ENCODE results near the gene ERO1B. TPM values are rescaled to one million over a fixed set of nuclear protein-coding genes. Genes with fewer than 3 reads are reported as not detected.
"Not testable (repeated sequence)": the region's sequence is repeated elsewhere in the genome, so short reads cannot be mapped to it uniquely, and the experiment has no call there.

ERO1B gene, protein sequence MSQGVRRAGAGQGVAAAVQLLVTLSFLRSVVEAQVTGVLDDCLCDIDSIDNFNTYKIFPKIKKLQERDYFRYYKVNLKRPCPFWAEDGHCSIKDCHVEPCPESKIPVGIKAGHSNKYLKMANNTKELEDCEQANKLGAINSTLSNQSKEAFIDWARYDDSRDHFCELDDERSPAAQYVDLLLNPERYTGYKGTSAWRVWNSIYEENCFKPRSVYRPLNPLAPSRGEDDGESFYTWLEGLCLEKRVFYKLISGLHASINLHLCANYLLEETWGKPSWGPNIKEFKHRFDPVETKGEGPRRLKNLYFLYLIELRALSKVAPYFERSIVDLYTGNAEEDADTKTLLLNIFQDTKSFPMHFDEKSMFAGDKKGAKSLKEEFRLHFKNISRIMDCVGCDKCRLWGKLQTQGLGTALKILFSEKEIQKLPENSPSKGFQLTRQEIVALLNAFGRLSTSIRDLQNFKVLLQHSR
- total RNA-seq: 10 to 100 TPM in 1 of 2 donors, 1 to 10 TPM in 1; 8.4 to 10.5 TPM
- long read RNA-seq, donor 1, partial matches to known transcripts: 1 of 2 reads
- long read RNA-seq, donor 1, other reads (novel, unspliced or antisense): 1 of 2 reads
- long read RNA-seq, donor 2: 0 reads

DNA sequence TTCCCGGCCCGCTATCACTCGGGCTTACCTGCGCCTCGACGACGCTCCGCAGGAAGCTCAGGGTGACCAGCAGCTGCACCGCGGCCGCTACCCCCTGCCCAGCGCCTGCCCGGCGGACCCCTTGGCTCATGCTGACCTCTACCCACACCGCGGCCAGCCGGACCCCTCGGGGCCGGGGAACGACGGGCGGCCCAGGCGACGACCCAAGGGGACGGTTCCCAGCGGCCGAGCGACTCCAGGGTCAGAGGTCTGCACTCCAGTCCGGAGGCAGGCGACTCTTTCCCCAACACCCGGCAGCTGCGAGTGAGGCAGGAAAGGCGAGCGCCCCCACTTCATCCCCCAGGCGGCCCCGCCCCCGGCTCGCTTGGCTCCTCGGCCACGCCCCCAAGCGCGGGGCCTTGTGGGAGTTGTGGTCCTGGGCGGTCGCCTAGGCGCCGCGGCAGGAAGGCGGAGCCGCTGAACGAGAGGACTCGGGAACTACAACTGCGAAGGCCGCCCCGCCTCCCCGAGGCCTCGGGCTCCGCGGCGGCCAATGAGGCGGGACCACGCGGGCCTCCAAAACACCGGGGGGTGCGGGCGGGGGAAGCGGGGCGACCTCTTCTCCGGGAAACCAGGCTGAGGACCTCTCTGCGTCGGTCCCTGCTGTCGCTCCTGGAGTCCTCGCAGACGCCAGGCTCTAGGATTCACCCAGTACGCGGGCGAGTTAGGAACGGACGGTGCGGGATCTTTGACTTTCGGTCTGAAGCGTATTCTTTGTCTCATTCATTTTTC, at the start of gene ERO1B:
Gene ERO1B, minus strand, starts transcription at position 305 of the 771 bp plus-strand sequence. Its CDS starts 175 bp downstream, at position 130.
- intact Hi-C loops (cut with DNase I): no loop called here
- peak; percentile 99 for DNase-seq (ENCODE audit: low spot score)

DNA sequence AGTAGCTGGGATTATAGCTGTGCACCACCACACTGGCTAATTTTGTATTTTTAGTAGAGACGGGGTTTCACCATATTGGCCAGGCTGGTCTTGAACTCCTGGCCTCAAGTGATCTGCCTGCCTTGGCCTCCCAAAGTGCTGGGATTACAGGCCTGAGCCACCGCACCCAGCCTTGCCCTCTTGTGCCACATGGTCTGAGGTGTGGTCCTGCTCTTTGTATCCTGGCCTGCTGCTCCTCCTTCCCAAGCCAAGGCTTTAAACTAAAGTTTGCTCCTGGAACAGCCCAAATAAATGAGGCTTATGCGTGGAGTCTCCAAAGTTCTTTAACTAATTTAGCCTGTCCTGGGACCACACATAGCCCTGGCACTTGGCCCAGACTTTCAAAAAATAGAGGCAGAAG, 49.7 kb upstream of the ERO1B start:
- DNase-seq (ENCODE audit: low spot score); intact Hi-C loops (cut with DNase I): not testable (repeated sequence)

DNA sequence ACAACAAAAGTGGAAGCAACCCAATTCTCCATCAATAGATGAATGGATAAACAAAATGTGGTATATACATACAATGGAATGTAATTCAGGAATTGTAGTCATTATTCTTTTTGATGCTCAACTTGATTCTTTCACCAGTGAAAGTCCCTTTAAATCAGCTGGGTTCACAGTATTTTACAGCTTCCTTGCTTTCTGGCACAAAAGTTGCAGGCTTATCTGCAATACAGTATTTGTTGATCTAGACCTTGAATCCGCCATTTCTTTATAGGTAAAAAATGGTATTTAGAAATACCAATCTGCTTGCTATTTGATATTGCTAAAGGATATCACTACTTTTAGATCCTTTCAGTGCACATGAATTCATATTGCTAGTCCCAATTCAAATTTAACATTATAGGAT, 44.7 kb upstream of the ERO1B start:
- intact Hi-C loops (cut with DNase I): no loop called here
- no peak for DNase-seq (ENCODE audit: low spot score)

DNA sequence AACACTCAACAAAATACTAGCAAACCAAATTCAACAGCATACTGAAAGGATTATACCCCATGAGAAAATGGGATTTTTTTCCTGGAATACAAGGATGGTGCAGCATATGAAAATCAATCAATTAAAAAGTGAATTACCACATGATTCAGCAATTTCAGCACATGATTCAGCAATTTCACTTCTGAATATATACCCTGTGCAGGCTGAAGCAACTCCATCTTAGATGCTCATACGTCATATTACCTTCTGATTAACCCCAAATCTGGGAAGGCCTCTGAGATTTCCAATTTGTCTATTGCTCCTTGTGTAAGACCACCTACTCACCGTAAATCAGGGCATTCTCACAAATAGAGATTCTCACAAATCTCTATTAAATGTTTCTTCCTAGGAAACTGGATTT, 43.8 kb upstream of the ERO1B start:
- intact Hi-C loops (cut with DNase I): no loop called here

DNA sequence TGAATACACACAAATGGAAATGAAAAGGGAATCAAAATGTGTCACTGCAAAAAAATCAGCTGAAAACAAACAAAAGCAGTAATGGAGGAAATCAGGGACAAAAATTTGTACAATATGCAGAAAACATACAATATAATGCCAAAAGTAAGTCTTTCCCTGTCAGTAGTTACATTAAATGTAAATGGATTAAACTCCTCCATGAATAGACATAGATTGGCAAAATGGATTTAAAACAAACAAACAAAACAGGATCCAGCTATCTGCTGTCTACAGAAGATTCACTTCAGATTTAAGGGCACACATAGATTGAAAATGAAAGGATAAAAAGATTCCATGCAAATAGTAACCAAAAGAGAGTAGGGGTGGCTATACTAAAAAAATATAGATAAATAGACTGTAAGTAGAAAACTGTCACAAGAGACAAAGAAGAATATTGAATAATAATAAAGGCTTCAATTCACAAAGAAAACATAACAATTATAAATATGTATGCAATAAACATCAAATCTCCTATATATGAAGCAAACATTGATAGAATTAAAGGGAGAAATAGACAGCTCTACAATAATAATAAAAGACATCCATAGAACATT, 42.2 kb upstream of the ERO1B start:
- no peak for DNase-seq (ENCODE audit: low spot score)
- intact Hi-C loops (cut with DNase I): no loop called here

More for the DNA sequence above, 43.8 kb upstream of the ERO1B start:
- no peak for DNase-seq (ENCODE audit: low spot score)

DNA sequence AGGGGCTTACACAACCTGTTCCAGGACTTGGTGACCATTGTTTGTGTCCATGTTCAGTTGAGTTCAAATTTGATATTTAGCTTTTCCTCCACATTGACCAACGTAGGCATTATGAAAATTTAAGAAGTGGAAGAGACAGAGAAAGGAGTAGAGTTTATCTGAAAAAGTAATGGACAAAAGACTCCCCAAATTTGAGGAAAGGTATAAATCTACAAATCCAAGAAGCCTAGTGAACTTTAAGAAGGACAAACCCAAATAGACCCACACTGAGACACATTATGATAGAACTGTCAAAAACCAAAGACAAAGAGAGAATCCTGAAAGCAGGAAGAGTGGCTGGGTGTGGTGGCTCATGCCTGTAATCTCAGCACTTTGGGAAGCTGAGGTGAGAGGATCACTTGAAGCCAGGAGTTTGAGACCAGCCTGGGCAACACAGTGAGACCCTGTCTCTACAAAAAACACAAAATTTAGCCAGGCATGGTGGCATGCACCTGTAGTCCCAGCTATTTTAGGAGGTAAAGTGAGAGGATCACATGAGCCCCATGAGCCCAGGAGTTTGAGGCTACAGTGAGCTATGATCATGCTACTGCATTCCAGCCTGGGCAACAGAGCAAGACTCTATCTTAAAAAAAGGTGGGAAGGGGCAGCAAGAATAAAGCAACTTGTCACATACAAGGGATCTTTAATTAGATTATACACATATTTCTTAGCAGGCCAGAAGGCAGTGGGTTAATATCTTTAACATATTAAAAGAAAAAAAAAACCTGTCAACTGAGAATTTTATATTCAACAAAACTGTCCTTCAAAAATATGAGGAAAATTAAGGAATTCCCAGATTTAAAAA, 41.0 kb upstream of the ERO1B start:
- DNase-seq (ENCODE audit: low spot score): no peak
- intact Hi-C loops (cut with DNase I): no loop called here

DNA sequence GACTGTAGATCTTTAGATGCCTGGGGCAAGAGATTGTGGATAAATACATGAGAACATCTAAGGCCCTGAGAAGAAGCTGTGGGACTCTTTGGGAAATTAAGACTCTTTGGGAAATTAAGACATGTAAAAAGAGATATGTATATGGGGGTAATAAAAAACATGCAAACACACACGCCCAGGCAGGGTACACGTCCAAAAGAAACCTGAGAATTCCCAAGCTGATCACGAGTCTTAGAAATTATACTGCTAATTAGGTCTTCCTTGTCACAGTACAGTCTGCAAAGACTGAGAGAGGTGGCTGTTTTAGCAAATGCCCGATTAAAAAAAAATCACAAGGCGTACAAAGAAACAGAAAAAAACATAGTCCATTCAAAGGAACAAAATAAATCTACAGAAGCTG, 39.3 kb upstream of the ERO1B start:
- intact Hi-C loops (cut with DNase I): no loop called here
- no peak for DNase-seq (ENCODE audit: low spot score)

DNA sequence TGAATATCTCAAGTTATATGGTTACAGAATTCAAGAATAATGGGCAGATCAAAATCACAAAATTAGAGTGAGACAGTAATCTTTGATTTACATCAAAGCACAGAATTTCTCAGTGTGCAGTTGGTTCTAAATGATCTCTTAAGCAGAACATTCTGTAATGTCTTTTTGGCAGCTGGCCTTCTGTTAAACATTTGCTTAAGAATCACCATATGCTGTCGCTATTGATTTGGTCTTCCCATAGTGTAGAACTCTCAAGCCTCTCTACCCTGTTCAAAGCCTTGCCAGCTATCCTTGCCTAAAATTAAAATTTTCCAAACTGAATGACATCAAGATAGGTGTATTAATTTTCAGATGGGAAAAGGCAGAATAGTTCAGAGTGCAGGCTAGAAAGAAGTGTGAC, 38.9 kb upstream of the ERO1B start:
- intact Hi-C loops (cut with DNase I): no loop called here
- DNase-seq (ENCODE audit: low spot score): no peak

DNA sequence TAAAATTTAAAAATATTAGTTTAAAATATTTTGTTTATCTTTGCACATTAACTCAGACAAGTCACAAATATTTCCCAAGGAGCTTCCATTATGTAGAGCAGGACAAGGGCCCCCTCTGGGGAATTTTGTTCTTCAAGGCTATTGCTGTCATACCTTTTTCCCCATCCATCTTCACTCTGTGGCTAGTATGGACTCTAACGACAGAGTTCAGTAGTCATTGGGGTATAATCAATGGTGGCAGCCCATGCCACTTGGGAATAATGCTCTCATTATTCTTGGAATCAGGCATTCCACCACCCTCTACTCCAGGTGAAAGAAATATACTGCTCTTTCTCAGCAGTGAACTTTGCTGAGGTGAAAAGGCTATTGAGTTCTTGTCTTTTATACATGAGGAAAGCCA, 38.5 kb upstream of the ERO1B start:
- intact Hi-C loops (cut with DNase I): no loop called here
- DNase-seq (ENCODE audit: low spot score): no peak

DNA sequence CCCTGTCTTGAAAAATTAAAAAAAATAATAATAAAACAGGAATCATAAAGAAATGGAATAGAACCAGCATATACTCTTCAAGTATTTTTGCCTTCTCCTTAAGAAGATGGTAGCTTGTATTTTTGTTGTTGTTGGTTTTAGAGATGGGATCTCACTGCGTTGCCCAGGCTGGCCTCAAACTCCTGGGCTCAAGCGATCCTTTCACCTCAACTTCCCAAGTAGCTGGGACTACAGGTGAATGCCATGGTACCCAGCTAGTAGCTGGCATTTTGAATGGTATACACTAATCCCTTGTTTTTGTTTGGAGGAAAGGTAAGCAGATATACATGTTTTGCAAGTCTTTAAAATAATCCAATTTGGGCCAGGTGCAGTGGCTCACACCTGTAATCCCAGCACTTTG, 34.7 kb upstream of the ERO1B start:
- intact Hi-C loops (cut with DNase I): loop anchor here in 1 of 2 donors (10.0 kb wide), 1 partner anchor 192 kb away; no protein-coding TSS in a partner anchor
- no peak for DNase-seq (ENCODE audit: low spot score)

DNA sequence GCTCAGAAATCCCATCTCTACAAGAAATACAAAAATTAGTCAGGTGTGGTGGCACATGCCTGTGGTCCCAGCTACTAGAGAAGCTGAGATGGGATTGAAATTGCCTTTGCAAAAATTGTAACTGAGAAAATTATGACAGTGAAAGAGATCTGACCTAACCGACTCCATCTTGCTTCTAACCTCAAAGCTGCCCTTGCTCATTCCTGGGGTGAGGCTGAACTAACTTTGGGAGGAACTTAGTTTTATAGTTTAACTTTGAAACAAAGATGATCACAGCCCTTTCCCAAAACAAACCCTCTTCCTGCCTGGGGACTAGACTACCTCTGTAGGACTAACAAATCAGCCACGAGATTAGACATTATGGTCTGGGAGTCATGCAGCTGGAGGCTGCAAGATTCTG, 33.8 kb upstream of the ERO1B start:
- intact Hi-C loops (cut with DNase I): loop anchor here in 1 of 2 donors (10.0 kb wide), 1 partner anchor 191 kb away; no protein-coding TSS in a partner anchor

DNA sequence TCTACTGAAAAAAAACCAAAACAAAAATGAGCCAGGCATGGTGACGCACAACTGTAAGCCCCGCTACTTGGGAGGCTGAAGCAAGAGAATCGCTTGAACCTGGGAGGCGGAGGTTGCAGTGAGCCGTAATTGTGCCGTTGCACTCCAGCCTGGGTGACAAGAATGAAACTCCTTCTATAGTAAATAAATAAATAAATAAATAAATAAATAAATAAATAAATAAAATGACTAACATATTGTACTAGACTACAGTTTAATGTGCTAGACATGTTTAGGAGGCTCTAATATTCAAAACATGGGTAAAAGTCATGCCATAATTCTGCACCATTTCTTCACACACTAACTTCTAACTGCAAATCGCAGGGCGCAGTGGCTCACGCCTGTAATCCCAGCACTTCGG, 33.3 kb upstream of the ERO1B start:
- no peak for DNase-seq (ENCODE audit: low spot score)

More for the DNA sequence above, 33.8 kb upstream of the ERO1B start:
- no peak for DNase-seq (ENCODE audit: low spot score)

DNA sequence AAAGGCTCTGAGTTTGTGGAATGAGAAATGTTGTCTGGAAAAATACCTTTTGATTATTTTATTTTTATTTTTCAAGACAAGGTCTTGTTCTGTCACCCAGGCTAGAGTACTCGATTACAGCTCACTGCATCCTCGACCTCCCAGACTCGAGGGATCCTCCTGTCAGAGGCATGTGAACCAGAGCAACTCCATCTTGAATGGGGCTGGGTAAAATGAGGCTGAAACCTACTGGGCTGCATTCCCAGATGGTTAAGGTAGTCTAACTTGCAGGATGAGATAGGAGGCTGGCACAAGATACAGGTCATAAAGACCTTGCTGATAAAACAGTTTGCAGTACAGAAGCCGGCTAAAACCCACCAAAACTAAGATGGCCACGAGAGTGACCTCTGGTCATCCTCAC, 32.3 kb upstream of the ERO1B start:
- intact Hi-C loops (cut with DNase I): loop anchor here in 1 of 2 donors (10.0 kb wide), 1 partner anchor 189 kb away; no protein-coding TSS in a partner anchor
- not testable (repeated sequence) for DNase-seq (ENCODE audit: low spot score)

More for the DNA sequence above, 33.3 kb upstream of the ERO1B start:
- intact Hi-C loops (cut with DNase I): loop anchor here in 1 of 2 donors (10.0 kb wide), 1 partner anchor 190 kb away; no protein-coding TSS in a partner anchor

DNA sequence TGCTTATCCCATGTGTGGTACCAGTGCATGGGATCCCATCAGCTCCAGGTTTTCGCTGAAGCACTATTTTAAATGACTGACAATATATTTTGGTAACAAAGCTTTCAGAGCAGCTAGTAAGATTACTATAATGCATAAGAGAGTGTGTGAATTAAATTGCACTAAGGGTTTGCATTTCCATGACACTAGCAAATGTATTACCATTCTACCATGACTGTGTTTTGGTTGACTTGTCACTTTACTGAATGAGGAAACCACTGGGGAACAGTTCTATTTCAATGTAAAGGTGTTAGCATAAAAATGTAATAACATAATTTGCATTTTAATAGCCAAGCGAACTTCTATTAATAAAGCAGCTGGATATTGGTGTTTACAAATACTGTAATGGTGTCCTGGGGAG, 31.7 kb upstream of the ERO1B start:
- intact Hi-C loops (cut with DNase I): loop anchor here in 1 of 2 donors (10.0 kb wide), 1 partner anchor 189 kb away; no protein-coding TSS in a partner anchor
- no peak for DNase-seq (ENCODE audit: low spot score)

DNA sequence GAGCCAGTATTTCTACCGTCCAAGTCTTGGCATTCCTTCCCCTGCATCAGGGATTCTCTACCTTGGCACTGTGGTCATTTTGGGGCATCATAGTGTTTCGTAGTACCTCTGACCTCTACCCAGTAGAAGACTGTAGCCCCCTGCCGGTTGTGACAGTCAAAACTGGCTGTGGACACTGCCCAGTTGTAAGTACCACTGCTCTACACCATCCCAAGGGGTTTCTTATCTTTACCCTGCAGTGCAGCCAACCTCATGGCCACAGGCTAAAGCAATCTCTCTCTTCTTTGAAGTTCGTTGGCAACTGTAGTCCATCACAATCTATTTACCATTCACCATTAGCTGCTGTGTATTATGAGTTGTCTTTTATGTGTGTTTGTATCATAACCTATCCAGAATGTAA, 29.3 kb upstream of the ERO1B start:
- no peak for DNase-seq (ENCODE audit: low spot score)
- intact Hi-C loops (cut with DNase I): loop anchor here (1.0 to 10.0 kb wide), 2 partner anchors 19 to 186 kb away; no protein-coding TSS in a partner anchor

DNA sequence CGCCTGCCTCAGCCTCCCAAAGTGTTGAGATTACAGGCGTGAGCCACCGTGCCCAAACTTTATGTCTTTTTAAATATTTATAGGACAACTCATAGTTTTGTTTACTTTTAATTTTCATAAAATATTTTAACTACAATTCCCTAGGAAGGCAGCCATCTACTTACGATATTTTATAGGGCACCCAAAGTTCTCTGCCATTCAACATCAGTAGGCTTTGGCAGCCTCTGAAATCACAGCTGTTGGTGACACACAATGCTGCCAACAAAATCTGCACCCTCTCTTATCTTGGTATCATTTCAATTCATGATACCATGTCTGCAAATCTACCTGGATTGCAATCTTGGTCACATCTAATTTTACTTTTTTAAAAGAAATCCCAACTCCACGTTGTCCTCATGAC, 27.1 kb upstream of the ERO1B start:
- DNase-seq (ENCODE audit: low spot score): no peak
- intact Hi-C loops (cut with DNase I): no loop called here

DNA sequence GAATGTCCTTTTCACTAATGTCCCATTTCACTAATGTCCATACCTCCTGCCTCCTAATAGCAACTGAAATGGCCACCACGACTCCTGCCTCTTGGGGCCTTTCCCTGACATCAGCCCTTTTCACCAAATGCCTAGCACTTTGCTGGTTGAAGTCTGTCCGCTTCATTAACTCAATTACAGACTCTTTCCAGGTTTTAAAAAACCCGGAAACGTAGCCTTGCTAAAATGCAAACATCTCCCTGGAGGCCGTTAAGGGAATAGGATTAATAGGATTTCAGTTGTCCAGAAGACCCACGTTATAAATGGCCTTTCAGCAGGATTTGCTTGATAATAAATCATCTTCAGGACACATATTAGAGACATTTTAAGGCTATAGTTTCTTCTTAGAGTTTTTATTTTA, 25.7 kb upstream of the ERO1B start:
- intact Hi-C loops (cut with DNase I): no loop called here
- no peak for DNase-seq (ENCODE audit: low spot score)

DNA sequence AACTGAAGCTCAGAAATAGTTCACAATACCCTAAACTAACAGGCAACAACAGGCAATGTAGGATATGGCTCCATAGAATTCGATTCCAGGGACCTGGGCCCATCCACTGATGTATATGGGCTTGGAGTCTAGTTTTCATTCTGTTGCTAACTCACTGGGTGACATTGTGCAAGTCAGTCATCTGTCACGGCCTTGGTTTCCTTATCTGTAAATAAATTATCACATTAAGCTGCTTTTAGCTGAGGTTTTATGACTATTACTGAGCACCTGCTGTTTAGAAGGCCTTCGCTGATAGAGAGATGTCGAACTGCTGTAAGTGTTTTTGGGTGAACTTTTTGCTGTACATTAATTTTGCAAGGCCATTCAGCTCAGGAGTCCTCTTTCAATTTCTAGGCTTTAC, 22.9 kb upstream of the ERO1B start:
- DNase-seq (ENCODE audit: low spot score): no peak
- intact Hi-C loops (cut with DNase I): no loop called here
